Kidney epithelial cell (primary cell): ENCODE measurements around the gene SIPA1. TPM values are rescaled to one million over a fixed set of nuclear protein-coding genes. Genes with fewer than 3 reads are reported as not detected.

ENCODE experiments used
- DNase-seq: peaks from one replicate; pipeline ENCODE4 v3.0.0-alpha.2; 2010; ENCODE audit warnings: low read depth
- H3K27me3 ChIP-seq: 2 replicates; pipeline ENCODE4 v1.6.0; 2011; ENCODE audit warnings: low read length; ENCODE audit not compliant: control insufficient read depth, insufficient read depth
- H3K36me3 ChIP-seq: 2 replicates; pipeline ENCODE4 v1.5.1; 2011; ENCODE audit warnings: low read length; ENCODE audit not compliant: control insufficient read depth, insufficient read depth
- H3K4me3 ChIP-seq: 2 replicates; pipeline ENCODE4 v1.5.1; 2011; ENCODE audit warnings: low read depth, mild to moderate bottlenecking, control low read depth, low read length
- total RNA-seq: library from RNA; depleted of rRNA; stranded (reverse); fragments of >200 nt; gene quantifications from 2 replicates; pipeline ENCODE4 v1.2.3, GENCODE V29; 2015
- TF ChIP-seq, protein P1 (sequence below): IDR thresholded peaks from 2 replicates; pipeline ENCODE4 v1.5.1; 2011; ENCODE audit warnings: mild to moderate bottlenecking, moderate library complexity, low read length, control low read depth, inconsistent platforms; ENCODE audit not compliant: insufficient read depth, poor library complexity, severe bottlenecking

SIPA1 gene
- total RNA-seq, 1 donor from 2014 or later = 25.8 TPM

DNA sequence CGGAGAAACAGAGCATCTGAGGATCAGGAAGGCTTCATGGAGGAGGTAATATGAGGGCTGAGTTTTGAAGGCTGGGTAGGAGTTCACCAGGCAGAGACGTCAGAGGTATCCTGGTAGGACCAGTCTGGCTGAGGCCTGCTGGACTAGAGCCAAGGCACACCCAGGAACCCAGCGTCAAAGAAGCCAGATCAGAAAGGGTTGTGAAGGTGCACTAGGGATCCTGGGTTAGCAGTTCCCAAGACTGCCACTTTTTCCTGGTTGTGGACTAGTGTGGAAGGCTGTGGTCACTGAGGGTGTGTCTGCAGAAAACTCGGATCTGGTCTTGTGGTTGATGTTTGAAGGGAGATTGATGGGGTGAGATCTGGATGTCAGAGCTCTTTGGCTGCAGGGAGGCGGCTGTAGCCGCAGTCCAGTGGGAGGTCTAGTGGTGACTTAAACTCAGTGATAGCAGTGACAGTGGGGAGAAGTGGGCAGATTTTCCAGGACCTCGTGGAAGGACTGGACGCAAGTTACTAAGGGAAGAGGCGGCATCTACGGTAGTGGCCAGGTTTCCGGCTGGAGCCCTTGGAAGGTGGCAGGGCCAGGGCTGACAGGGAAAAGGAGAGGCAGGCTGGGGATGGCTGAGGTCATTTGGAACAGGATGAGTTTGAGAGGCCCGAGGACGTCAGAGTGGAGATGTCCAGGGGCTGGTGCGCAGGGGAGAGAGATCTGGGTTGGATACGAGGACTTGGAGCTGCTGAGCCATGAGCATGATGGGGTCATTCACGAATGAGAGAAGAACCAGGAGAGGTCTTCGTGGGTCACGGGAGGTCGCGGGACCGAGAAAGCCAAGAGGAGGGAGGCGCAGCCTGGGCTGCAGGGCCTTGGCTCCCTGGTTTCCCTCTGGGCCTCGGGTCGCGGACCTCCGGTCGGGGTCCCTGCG lies 13.9 kb downstream of the SIPA1 start:
- DNase-seq = no peak
- H3K36me3 ChIP-seq = peaks cover 4% of the 10 kb centered on the region
- TF ChIP-seq, protein P1, sequence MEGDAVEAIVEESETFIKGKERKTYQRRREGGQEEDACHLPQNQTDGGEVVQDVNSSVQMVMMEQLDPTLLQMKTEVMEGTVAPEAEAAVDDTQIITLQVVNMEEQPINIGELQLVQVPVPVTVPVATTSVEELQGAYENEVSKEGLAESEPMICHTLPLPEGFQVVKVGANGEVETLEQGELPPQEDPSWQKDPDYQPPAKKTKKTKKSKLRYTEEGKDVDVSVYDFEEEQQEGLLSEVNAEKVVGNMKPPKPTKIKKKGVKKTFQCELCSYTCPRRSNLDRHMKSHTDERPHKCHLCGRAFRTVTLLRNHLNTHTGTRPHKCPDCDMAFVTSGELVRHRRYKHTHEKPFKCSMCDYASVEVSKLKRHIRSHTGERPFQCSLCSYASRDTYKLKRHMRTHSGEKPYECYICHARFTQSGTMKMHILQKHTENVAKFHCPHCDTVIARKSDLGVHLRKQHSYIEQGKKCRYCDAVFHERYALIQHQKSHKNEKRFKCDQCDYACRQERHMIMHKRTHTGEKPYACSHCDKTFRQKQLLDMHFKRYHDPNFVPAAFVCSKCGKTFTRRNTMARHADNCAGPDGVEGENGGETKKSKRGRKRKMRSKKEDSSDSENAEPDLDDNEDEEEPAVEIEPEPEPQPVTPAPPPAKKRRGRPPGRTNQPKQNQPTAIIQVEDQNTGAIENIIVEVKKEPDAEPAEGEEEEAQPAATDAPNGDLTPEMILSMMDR = no peak
- H3K4me3 ChIP-seq = peak overlapping the region; percentile 48
- no peaks in the 10 kb centered on the region for H3K27me3 ChIP-seq

DNA sequence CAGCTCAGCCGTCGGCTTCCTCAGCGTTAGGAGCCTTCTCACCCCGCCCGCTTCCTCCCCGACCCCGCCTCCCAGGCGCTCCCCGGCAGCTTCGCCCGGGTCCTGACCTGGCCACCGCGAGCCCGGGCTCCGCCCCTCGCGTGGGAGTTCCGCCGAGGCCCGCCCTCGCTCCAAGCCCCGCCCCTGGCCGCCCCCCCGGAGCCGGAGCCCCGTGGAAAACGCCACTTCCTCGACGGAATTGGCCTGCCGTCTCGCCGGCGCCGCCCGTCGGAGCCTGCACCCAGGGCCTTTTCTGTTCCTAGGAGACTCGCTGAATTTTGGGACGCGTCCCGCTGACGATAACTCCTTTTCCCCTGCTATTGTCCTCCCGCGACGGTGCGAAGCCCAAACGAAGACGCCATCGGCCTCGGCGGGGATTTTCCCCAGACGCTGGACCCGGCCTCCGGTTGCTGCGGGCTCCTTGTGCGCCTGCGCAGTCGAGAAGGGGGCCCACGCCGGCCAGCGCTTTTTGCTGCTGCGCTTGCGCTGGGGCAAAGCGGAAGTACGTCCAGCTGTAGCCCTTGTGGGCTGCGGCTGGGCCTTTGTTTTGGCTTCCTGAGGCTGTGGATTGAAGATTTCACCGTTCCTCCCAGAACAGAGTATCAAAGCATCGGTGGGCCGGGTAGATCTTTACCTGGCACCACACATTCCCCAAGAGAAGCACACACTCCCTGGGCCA lies 14.8 kb downstream of the SIPA1 start:
- peak; percentile 64 for DNase-seq
- Histone ChIP-seq H3K27me3 (no peaks in the 10 kb centered on the region), H3K4me3 (peak overlapping the region; percentile 48), H3K36me3 (peaks cover 6% of the 10 kb centered on the region)
- TF ChIP-seq, protein P1 = no peak

DNA sequence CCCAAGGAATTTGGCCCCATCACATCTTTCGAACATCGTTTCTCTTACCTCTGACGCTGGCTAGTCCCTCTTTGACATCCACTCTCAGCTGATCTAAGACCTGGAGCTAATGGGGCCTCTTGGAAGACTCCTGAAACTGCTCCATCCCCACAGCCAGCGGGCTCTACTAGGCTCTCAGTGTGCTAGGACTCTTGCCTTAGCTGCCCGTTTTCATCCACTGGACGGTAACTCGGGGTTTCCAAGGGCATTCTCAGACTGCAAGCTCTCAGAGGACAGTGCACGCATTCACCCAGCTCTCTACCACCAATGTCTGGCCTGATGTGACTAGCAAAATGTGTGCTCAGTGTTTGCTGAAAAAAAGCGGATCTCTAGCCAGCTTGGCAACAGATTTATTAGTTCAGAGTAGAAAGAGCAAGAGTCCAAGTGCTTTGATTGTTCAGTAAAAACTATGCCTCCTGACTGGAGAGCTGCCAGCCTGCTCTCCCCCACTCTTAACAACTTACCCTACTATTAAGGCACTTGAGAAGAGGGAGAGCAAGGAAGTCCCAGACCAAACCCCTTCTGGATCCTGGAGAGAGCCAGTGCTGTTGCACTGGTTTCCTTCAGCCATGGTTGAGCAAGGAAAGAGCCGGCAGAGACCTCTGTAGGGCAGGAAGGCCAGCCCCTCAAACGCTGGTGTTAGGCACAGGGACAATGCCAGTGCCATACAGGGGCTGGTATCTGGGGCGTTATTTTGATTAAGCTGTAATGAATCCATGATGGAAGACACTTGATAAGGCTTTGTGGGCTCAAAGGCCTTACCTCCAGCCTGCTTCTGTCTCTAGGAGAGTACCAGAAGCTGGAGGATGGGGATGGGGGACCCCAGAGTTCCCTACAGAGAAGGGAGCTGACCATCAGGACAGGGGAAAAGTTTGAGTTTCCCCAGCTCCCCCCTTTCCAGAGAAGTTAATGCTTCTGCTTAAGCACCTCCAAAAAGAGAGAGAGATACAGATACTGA lies 15.6 kb downstream of the SIPA1 start:
- Histone ChIP-seq H3K4me3 (peak overlapping the region; percentile 48), H3K27me3 (no peaks in the 10 kb centered on the region), H3K36me3 (peaks cover 6% of the 10 kb centered on the region)
- TF ChIP-seq, protein P1 = no peak
- DNase-seq = no peak

DNA sequence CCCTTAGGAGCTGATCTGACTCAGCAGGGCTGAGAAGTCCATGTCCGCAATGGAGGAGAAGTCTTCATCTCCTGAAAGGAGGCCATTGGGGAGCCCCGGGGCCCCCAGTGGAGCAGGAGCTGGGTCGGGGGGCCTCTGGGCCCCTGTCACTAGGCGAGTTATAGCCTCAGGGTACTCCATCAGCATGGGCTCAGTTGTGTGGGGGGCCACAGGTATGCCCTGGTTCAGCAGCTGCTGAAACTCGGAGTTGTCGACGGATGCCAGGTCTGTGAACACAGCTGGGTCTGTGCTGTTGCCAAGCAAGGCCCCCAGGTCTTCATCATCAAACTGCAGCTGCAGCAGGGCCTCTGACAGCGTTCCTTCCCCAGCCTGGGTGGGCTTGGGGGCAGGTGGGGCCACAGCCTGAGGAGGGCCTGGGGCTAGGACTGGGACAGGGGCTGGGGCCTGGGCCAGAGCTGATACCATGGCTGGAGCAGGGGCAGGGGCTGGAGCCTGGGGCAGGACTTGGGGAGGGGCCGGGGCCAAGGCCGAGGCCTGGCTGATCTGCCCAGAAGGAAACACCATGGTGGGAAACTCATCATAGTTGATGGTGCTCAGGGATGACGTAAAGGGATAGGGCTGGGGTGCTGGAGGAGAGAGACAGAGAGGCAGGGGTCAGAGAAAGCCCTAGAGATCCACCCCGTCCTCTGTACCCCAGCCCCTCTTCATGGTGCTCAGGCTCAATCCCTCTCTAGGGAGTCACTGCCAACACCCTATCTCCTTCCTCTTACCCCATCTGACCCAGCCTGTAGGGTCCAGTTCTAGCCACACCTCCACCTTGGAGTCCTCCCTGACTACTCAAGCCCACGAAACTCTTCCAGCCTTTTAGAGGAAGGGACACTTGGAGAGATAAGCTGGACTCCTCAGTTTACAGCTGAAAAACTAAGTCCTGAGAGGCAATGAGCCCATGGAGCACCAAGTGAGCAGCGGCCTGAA lies 16.8 kb downstream of the SIPA1 start:
- TF ChIP-seq, protein P1 = no peak
- Histone ChIP-seq H3K27me3 (no peaks in the 10 kb centered on the region), H3K4me3 (no peak overlapping the region), H3K36me3 (peaks cover 6% of the 10 kb centered on the region)
- DNase-seq = no peak
